Smooth muscle cell (in vitro differentiated cells): Measurements from ENCODE around the gene SNAPC2. TPM values are rescaled to one million over a fixed set of nuclear protein-coding genes. Genes with fewer than 3 reads are reported as not detected.

ENCODE experiments used
- DNase-seq: peaks from one replicate; lab custom pipeline; 2025; ENCODE audit not compliant: unreplicated experiment; lab: John Stamatoyannopoulos, UW
- H2AFZ ChIP-seq: fragments of 200-600 bp; sonication (generic); 2 replicates; pipeline ENCODE4 v1.6.0; 2016; ENCODE audit warnings: antibody characterized with exemption, low read depth, mild to moderate bottlenecking
- H3F3A ChIP-seq: fragments of 200-600 bp; sonication (generic); 2 replicates; pipeline ENCODE4 v1.6.0; 2017; ENCODE audit warnings: antibody characterized with exemption, low read depth
- H3K27ac ChIP-seq: fragments of 200-600 bp; sonication (generic); 2 replicates; pipeline ENCODE4 v1.5.1; 2016; ENCODE audit warnings: low read depth, mild to moderate bottlenecking
- H3K27me3 ChIP-seq: fragments of 200-600 bp; sonication (generic); 2 replicates; pipeline ENCODE4 v1.6.1; 2016; ENCODE audit warnings: low read depth, mild to moderate bottlenecking
- H3K36me3 ChIP-seq: fragments of 200-600 bp; sonication (generic); 2 replicates; pipeline ENCODE4 v1.5.1; 2016; ENCODE audit warnings: low read depth
- H3K4me1 ChIP-seq: fragments of 200-600 bp; sonication (generic); 2 replicates; pipeline ENCODE4 v1.5.1; 2016; ENCODE audit warnings: low read depth
- H3K4me2 ChIP-seq: fragments of 200-600 bp; sonication (generic); 2 replicates; pipeline ENCODE4 v1.6.0; 2016; ENCODE audit warnings: mild to moderate bottlenecking
- H3K4me3 ChIP-seq: fragments of 200-600 bp; sonication (generic); 2 replicates; pipeline ENCODE4 v1.5.1; 2016; ENCODE audit warnings: mild to moderate bottlenecking
- H3K79me2 ChIP-seq: fragments of 200-600 bp; sonication (generic); 2 replicates; pipeline ENCODE4 v1.6.0; 2016; ENCODE audit warnings: low read depth, mild to moderate bottlenecking
- H3K9ac ChIP-seq: fragments of 200-600 bp; sonication (generic); 2 replicates; pipeline ENCODE4 v1.6.0; 2016; ENCODE audit warnings: low read depth
- H3K9me3 ChIP-seq: fragments of 200-600 bp; sonication (generic); replicated peaks from 2 replicates; pipeline ENCODE4 v1.5.1; 2016; ENCODE audit warnings: low read depth
- H4K20me1 ChIP-seq: fragments of 200-600 bp; sonication (generic); 2 replicates; pipeline ENCODE4 v1.6.0; 2016; ENCODE audit warnings: low read depth
- WGBS: methylation state at CpG from one replicate; pipeline ENCODE4 v1.1.7; 2016; ENCODE audit warnings: low lambda C conversion rate; 5-methylcytosine and 5-hydroxymethylcytosine counted together
- polyA plus RNA-seq: library from polyadenylated mRNA; unstranded; fragments of >200 nt; fragmentation: Nextera tagmentation; extraction: Ambion mirVana; gene quantifications from 2 replicates; pipeline ENCODE4 v1.2.1, GENCODE V29; 2016
- total RNA-seq: library from RNA; depleted of rRNA; stranded (reverse); fragments of >200 nt; gene quantifications from 2 replicates; pipeline ENCODE4 v1.2.3, GENCODE V29; 2014
- TF ChIP-seq, protein P1 (sequence below): fragments of 200-600 bp; sonication (generic); IDR thresholded peaks from 2 replicates; pipeline ENCODE4 v1.5.1; 2017; ENCODE audit warnings: borderline replicate concordance, mild to moderate bottlenecking, antibody characterized with exemption; ENCODE audit not compliant: insufficient read depth, poor library complexity, severe bottlenecking

Gene SNAPC2
- total and polyA plus RNA-seq, 2 experiments from 2014 or later = 18.2 to 35.0 TPM

DNA sequence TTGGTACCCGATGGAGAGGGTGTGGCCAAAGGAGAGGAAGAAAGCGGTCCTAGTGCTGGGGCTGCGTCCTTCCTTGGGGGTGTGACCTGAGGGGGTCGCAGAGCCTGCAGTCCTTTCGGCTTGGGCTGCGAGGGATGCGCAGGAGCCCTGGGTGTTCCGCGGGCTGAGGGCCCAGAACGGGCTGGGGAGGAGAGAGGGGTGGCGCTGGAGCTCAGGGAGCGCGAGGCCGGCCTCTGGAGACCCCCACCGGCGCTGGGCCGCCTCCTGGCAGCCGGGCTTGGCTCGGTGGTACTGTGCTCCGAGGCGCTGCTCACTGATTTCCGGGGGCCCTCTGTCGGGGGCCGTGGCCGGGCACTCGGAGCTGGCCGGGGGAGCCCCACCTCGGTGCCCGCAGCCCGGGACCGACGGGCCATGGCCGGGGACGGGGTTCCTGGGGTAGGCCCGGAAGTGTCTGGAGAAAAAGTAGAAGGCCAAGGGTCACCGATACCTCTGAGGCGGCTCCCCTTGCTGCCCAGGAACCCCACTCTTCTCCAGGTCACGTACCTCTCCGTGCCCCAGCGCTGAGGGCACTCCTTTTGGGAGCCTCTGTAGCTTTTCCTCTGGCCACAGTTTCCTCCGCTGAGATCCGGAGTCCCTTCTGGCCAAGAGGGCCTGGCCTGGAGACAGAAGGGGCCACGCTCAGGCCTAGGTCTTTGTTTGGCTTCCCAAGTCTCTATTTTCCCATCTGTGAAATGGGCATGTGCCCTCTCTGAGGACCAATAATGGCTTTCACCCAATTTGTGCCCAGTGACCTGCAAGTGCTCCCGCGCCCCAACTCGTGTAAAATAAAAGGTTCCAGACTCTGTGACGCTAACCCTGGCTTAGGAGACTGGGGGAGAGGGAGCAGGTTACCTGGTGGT, 47.6 kb upstream of the SNAPC2 start:
- Histone ChIP-seq H3K4me2 (peak overlapping the region; percentile 84), H3K9ac (no peak overlapping the region), H3K36me3 (no peaks in the 10 kb centered on the region), H2AFZ (no peak overlapping the region), H3K9me3 (no peaks in the 10 kb centered on the region), H3K79me2 (no peaks in the 10 kb centered on the region), H3K27me3 (peaks cover 50% of the 10 kb centered on the region), H3K4me3 (peak overlapping the region; percentile 43), H3K27ac (no peak overlapping the region), H4K20me1 (no peaks in the 10 kb centered on the region), H3F3A (peaks cover 3% of the 10 kb centered on the region), H3K4me1 (peaks cover 4% of the 10 kb centered on the region)
- TF ChIP-seq, protein P1, sequence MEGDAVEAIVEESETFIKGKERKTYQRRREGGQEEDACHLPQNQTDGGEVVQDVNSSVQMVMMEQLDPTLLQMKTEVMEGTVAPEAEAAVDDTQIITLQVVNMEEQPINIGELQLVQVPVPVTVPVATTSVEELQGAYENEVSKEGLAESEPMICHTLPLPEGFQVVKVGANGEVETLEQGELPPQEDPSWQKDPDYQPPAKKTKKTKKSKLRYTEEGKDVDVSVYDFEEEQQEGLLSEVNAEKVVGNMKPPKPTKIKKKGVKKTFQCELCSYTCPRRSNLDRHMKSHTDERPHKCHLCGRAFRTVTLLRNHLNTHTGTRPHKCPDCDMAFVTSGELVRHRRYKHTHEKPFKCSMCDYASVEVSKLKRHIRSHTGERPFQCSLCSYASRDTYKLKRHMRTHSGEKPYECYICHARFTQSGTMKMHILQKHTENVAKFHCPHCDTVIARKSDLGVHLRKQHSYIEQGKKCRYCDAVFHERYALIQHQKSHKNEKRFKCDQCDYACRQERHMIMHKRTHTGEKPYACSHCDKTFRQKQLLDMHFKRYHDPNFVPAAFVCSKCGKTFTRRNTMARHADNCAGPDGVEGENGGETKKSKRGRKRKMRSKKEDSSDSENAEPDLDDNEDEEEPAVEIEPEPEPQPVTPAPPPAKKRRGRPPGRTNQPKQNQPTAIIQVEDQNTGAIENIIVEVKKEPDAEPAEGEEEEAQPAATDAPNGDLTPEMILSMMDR = no peak
- no peak for DNase-seq
- WGBS = 62% methylated on average over 42 of the region's 47 CpGs

DNA sequence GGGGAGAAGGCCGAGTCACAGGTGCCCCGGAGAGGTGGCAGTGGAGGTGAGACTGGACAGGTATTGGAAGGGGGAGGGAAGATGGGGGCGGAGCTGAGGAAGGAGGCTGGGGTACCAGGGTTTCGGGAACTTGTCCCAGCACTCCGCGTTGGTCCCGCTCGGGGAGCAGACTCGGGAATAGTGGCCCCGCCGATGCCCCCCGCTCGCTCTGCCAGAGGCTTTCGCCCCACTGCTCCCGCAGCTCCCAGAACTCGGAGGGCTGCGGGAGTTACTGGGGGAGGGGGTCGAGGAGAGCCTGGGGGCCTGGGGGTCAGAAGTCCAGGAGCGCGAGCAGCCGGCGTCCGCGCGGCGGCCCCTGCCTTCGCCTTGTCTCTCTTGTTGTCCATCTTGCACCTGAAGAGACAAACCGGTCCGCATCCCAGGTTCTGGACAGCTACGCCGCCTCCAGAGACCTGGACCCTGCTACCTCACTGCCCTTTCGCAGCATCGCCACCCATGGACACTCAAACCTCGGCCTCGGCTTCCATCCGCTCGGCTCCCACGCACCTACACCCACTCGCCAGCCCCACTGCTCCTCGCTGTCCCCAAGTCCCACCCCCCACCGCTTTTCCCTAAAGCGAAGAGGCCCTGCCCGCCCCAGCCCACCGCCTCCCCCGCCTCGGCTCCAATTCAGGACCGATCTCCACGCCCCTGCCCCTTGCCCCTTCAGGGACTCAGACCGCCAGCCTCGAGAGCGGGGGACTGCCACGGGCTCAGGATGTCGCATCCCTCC, 46.6 kb upstream of the SNAPC2 start:
- TF ChIP-seq, protein P1 = no peak
- peaks cover 4% of the 10 kb centered on the region for H3K4me1 ChIP-seq
- no peaks in the 10 kb centered on the region for H3K9me3 ChIP-seq
- H3K4me3 ChIP-seq = peak overlapping the region; percentile 34
- H3K9ac ChIP-seq = no peak overlapping the region
- H3K27ac ChIP-seq = no peak overlapping the region
- no peak for DNase-seq
- no peaks in the 10 kb centered on the region for H3K36me3 ChIP-seq
- no peaks in the 10 kb centered on the region for H3K79me2 ChIP-seq
- peak overlapping the region; percentile 84 for H3K4me2 ChIP-seq
- peaks cover 40% of the 10 kb centered on the region for H3K27me3 ChIP-seq
- peaks cover 3% of the 10 kb centered on the region for H3F3A ChIP-seq
- H4K20me1 ChIP-seq = no peaks in the 10 kb centered on the region
- H2AFZ ChIP-seq = no peak overlapping the region
- 13% methylated on average over 13 of the region's 53 CpGs for WGBS

DNA sequence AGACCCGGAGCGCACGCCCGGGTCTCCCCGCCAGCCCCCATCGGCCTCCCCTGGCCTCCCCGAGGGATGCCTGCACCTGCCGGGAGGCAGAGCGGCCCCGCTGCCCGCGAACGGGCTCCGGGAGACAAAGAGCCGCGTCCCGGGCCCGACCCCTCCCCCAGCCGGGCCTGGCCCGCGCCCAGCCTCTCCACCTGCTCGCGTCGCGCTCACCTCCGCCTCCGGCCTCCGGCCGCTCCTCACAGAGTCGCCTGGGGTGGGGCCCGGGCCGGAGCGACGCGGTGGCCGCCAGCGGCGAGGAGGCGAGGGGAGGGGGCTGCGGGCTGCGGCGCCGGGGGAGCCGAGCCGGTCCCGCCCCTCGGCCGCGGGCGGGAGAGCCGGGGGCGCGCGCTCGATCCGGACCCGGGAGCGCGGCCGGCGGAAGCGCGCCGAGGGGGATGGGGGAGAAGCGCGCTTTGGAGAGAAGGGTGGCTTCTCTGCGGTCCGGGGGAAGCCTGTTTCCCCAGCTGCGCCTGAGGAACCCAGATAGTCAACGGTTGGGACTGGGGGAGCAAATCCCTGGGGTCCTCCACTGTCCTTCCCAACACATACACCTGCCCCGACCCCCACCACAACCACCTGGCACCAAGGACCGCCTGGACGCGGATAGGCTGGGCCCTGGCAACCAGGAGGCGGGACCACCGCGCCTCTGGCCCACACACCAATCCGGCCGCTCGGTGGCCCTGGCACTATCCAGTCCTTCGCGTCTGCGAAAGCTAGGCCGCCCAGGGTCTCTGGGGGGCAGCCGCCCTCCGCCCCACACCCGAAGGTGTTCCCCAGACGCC, 45.9 kb upstream of the SNAPC2 start, which contains the start of gene PRR36:
PRR36 (minus strand) TSS at position 315 of the 821 bp plus-strand sequence. CDS start 701 bp downstream, outside the sequence.
- Histone ChIP-seq H3F3A (peaks cover 3% of the 10 kb centered on the region), H3K4me1 (peaks cover 4% of the 10 kb centered on the region), H3K27me3 (peaks cover 37% of the 10 kb centered on the region), H3K4me3 (peak within 1 kb of the TSS; percentile 34), H2AFZ (no peak within 1 kb of the TSS), H3K36me3 (no peaks in the 10 kb centered on the region), H3K9me3 (no peaks in the 10 kb centered on the region), H3K4me2 (peak within 1 kb of the TSS; percentile 84), H3K27ac (no peak within 1 kb of the TSS), H3K9ac (no peak within 1 kb of the TSS), H4K20me1 (no peaks in the 10 kb centered on the region), H3K79me2 (no peaks in the 10 kb centered on the region)
- TF ChIP-seq, protein P1 = no peak
- DNase-seq = no peak
- 2% methylated on average over 42 of the region's 88 CpGs for WGBS
